ENCODE results near the gene SPEN.
"Not testable (repeated sequence)": the region's sequence is repeated elsewhere in the genome, so short reads cannot be mapped to it uniquely, and the experiment has no call there.

The SPEN gene

DNA sequence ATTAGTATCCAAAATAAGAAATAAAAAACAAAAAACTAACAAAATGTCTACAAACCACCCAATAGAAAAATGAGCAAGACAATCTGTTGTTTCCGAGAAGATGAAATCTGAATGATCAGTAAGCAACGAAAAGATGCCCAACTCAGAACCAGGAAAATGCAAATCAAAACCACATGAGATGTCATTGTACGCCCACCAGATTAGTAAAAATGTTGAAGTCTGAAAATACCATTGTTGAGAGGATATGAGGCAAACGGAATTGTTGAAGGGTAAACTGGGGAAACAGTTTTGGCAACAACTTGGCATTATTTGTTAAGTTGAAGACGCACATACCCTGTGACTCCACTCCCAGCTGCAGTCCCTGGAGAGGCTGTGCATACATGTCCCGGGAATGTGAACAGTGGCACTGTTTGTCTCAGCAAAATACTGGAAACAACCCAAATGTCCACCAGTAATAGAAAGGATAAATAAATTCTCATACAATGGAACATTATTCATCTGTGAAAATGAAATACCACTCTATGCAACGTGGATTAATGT is 117.8 kb downstream of the SPEN start:
- no peak for DNase-seq

DNA sequence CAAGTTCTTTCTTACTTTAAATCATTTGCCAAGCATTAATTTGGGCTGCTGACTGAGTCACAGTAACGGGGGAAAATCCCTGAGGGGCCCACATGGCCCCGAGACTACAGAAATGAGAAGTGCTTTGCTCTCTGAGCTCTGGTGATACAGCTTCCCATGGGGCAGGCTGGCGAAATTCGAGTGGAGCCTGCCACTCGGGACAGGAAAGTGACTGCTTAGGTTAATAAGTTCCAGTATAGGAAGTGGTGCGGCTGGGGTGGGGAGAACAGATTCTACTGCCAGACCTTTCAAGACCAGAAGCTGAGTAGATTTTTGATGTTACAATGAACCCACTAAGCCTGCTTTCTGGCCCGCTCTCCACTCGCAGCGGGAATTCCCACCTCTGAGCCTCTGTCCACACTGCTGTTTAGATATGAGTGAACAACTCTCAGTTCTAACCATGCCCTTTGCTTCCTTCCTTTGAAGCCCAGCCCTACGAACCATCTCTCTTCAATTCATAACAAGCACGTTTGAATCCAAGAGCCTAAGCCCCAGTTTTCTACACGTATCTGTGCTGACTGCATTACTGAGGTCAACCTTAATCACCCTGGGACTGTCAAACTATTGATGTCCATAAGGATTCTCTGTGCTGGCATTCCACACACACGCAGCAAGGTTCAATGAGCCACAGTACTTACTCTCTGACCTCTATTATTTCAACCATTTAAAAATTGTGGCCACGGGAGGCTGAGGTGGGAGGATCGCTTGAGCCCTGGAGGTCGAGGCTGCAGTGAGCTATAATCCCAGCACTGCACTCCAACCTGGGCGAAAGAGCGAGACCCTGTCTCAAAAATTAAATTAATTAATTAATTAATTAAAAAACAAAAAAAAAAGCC is 118.8 kb downstream of the SPEN start:
- no peak for DNase-seq

DNA sequence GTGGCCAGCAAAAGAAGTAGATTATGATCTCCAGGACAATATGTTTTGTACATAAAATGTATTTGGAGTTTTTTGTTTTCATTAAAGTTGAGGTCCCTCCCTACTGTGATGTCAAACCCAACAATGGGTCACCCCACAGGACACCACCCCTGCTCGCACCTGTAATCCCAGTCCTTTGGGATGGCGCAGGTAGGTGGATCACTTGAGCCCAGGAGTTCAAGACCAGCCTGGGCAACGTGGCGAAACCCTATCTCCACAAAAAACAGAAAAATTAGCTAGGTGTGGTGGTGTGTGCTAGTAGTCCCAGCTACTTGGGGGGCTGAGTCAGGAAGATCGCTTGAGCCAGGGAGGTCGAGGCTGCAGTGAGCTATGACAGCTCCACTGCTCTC is 119.4 kb downstream of the SPEN start:
- no peak for DNase-seq

GRCh38 chr1:15968172-15968571 is 120.7 kb downstream of the SPEN start:
- no peak for DNase-seq

- no peak for DNase-seq
Observed at GRCh38 chr1:15969321-15969880, 121.9 kb downstream of the SPEN start.

DNA sequence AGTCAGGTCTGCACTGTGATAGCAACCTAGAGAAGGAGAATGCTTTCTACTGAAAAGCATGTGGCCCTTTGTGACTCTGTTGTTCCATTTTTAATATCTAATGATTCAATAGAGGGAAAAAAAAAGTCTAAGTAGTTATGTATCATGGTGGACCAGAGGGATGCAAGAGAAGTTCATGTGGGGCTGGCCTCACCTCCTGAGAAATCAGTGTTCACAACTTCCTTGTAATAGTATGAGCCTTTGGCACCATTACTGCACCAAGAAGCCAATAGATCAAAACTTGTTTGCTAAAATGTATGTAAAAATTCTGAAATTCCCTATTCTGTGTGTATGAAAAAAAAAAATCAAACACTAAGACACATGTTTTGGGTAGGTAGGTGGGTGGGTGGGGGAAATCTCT is 123.4 kb downstream of the SPEN start:
- DNase-seq = no peak

DNA sequence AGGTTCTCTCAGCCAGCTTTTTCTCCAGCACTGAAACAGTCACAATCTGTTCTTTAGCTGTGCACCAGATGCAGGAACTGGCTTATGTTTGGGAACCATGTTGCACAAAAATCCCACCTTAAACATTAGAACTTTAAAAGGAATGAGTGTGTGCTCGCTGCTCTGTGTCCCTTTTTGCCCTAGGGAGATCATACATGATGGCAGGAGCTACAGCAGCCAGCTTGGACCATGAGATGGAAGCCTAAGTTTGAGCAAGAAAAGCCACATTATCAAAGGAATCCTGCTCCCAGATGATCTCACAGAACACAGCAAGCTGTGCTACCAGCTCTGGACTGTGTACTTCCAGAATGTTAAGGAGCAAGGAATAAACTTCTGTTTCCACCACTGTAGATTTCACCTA is 124.9 kb downstream of the SPEN start:
- DNase-seq = no peak

DNA sequence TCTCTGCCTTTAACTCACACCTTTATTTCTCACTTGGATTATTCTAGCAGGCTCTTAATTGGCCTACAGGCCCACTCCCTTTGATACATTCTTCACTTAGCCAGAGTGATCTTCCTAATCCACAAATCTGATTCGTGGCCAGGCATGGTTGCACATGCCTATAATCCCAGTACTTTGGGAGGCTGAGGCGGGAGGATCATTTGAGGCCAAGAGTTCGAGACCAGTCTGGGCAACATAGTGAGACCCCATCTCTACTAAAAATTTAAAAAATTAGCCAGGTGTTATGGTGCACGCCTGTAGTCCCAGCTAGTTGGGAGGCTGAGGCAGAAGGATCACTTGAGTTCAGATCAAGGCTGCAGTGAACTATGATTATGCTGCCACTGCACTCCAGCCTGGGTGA is 126.3 kb downstream of the SPEN start:
- DNase-seq = no peak

- no peak for DNase-seq
Observed at GRCh38 chr1:15974855-15975254, 127.3 kb downstream of the SPEN start.

DNA sequence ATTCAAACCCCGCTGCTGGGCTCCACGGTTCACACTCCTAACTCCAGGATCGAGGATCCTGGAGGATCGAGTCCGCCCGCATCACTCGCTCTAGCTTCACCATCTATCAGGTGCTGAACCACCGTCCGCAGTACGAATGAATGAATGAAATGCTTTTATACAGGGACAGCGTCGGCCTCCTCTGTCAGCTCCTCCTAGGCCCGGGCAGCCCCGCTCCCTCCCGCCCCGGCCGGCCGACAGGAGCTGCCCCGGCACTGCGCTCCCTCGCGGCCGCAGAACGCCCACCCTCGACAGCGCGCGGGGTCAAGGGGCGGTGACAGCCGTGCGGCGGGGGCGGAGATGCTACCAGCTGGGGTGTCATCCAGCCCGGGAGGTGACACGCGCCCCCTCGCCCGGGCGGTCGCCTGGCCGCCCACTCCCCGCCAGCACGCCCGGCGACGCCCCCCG is 127.9 kb downstream of the SPEN start:
- DNase-seq = no peak

GRCh38 chr1:15975805-15976680 is 128.5 kb downstream of the SPEN start, which contains the start of gene ZBTB17:
Gene ZBTB17, minus strand, starts transcription at chr1:15976101. Its CDS starts 27,606 bp downstream, at chr1:15948495.
- DNase-seq = peak; percentile 88

DNA sequence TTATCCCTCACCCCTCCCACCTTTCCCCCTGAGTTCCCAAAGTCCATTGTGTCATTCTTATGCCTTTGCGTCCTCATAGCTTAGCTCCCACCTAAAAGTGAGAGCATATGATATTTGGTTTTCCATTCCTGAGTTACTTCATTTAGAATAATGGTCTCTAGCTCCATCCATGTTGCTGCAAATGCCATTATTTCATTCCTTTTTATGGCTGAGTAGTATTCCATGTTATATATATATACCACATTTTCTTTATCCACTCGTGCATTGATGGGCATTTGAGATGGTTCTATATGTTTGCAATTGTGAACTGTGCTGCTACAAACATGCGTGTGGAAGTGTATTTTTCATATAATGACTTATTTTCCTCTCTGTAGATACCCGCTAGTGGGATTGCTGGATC is 130.4 kb downstream of the SPEN start:
- DNase-seq = not testable (repeated sequence)

- DNase-seq = no peak
Observed at GRCh38 chr1:15981679-15982078, 134.2 kb downstream of the SPEN start.

GRCh38 chr1:15983275-15983674 is 135.8 kb downstream of the SPEN start:
- DNase-seq = no peak

DNA sequence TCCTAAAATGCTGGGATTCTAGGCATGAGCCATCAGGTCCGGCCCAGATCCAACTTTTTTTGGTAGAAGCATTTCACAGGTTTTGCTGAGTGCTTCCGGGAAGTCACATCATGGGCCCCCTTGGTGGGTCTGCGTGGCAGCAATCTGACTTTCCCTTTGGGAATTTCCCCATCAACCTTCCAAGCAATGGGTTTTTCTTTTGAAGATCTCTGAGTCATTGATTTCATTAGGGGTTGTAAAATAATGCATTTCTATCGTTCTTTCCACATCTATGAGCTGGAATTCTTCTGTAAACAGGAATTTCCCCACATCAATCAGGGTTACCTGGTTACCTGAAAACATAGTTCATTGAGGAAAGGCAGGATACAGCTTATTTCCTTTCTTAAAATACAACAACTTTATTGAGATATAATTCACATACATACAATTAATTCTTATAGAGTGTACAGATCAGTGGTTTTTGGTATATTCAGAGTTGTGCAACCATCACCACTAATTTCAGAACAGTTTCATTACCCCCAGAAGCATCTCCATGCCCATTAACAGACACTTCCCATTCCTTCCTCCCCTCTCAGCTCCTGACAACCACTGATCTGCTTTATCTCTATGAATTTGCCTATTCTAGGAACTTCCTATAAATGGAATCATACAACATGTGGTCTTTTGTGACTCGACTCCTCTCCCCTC is 138.2 kb downstream of the SPEN start:
- no peak for DNase-seq

- DNase-seq = no peak
Observed at GRCh38 chr1:15988856-15989736, 141.6 kb downstream of the SPEN start.

DNA sequence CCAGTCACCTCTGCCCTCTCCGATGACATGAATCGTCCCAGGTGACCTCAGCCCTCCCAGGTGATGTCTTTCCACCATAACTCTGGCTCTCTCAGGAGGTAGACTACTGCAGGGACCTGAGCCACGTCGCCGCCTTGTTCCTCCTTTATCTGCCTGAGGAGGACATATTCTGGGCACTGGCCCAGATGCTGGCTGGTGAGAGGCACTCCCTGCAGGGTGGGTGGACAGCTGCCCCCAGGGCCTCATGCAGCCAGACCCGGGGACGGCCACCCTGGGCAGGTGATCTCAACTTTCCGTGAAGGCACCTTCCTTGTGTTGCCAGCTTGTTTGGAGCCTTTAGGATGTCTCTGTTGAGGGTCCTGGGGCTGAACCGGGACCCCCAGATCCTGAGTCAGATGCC is 142.3 kb downstream of the SPEN start:
- no peak for DNase-seq

Measured in NCI-H2107 (cell line).